GM18499 (cell line): ENCODE results near the gene CCNT2.
"Not testable (repeated sequence)": the region's sequence is repeated elsewhere in the genome, so short reads cannot be mapped to it uniquely, and the experiment has no call there.

Experiments used
- ATAC-seq: cut with Tn5 transposase; IDR thresholded peaks from one replicate; pipeline ENCODE4 v1.9.1; 2021; ENCODE audit warnings: moderate number of reproducible peaks; ENCODE audit not compliant: insufficient read depth, unreplicated experiment

CCNT2 gene

DNA sequence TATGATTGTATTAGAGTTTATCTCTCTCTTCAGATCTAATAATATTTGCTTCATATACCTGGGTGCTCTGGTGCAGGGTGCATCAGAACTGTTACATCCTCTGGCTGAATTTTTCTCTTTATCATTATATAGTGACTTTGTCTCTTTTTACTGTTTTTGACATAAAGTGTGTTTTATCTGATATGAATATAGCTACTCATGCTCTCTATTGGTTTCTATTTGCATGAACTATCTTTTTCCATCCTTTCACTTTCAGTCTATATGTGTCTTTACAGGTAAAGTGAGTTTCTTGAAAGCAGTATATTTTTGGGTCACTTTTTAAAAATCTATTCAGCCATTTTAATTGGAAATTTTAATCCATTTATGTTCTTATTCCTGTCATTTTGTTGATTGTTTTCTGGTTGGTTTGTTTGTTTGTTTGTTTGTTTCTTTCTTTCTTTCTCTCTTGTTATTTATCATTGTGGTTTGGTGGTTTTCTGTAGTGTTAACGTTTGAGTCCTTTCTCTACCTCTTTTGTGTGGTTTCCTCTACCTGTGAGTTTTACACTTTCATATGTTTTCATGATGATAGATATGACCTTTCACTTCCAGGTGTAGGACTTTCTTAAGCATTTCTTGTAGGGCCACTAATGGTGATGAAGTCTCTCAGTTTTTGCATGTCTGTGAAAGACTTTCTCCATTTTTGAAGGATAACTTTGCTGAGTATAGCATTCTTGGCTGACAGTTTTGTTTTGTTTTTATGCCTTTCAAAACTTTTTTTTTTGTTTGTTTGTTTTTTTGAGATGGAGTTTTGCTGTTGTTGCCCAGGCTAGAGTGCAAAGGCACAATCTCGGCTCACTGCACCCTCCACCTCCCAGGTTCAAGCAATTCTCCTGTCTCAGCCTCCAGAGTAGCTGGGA lies 54.9 kb downstream of the CCNT2 start:
- ATAC-seq: no peak

DNA sequence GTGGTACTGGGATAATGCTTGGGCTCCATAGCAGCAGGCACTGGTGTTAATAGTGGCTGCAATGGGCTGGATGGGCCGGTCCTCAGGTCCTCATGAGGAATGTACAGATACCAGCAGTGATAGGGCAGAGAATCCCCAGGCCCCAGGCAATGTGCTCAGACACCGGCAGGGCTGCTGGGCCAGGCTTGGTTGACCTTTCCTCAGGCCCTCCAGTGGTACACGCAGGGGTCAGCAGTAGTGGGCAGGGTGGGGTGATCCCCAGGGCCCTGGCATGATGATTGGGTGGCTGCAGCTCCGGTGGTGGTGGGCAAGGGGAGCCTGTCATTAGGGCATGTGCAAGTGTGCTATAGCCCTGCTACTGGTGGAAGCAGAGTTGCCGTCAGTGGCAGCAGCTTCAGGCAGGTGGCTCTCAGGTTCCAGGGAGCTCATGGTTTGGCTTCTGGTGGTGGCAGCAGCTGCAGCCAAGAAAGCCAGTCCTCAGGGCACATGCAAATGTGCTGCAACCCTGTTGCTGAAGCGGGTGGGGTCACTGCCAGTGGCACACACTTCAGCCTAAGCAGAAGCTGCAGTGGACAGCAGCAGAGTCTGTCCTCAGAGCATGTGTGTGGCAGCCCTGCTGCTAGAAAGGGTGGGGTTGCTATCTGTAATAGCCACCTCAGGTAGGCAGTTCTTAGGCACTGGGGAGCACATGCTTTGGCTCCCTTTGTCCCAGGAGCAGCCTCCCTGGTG lies 56.8 kb downstream of the CCNT2 start:
- ATAC-seq: no peak

DNA sequence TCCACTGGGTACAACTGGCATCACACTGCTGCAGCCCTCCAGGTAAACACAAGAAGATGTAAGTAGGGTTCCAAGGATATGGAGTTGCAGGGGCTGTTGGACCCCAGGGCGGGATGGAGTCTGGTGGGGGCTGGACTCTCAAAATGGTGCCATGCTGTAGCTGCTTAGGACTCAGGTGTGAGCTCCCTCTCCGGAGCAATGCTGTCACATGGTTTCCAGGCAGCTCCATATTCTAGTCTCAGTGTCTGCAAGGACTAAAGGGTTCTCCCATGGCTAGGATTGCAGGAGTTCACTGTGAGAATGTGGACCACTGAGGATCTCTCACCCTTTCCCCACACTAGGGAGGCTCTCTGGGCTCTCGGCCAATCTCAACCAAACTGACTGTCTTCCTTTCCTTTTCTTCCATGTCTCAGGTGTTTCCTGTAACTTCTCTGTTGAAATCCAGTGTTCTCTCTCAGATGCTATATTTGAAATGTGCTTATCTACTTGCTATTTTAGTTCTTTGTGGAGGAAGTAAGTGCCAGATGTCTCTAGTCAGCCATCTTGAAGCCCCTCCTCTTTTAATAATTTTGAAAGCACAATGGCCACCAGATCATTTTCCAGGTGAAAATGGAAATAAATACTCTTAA lies 57.6 kb downstream of the CCNT2 start:
- no peak for ATAC-seq

DNA sequence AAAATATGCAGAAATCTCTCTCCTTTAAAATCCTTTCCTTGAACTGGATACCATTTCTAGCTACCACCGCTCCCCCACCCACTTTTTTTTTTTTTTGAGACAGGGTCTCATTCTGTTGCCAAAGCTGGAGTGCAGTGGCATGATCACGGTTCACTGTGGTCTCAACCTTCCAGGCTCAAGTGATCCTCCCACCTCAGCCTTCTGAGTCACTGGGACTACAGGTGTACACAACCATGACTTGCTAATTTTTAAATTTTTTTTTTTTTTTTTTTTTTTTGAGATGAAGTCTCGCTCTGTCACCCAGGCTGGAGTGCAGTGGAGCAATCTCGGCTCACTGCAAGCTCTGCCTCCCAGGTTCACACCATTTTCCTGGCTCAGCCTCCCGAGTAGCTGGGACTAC lies 58.5 kb downstream of the CCNT2 start:
- ATAC-seq: not testable (repeated sequence)

DNA sequence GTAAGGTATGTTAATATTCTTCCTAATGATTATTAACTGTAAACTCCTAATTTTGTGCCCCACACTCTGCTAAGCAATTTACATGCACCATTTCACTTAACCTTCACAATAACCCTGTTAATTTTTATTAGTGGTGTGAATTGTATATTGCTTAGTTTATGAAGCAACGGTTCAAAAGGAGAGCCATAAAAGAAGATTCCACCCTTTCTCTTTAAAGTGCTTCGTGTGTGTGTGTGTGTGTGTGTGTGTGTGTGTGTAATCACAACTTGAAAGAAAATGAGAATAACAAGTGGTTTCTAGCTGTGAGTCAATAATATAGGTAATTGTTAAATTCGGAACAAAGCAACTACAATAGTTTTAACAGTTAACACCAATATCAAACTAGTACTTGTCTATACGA lies 60.6 kb downstream of the CCNT2 start:
- no peak for ATAC-seq

DNA sequence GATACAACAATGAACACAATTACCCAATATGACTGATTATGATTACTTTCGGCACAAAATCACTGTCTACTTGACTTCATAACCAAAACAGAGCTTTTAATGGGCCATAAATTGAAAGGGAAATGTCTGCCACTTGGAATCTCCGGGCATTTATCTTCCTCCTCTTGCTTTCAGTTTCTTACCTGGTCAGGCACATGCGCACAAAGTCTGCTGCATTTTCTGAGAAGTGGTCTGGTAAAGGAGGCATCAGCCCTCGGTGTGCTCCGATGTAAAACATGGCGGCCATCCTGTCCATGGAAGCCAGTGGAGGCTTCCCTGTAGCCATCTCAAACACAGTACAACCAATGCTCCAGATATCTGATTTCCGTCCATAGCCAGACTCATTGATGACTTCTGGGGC lies 62.0 kb downstream of the CCNT2 start:
- ATAC-seq: no peak

DNA sequence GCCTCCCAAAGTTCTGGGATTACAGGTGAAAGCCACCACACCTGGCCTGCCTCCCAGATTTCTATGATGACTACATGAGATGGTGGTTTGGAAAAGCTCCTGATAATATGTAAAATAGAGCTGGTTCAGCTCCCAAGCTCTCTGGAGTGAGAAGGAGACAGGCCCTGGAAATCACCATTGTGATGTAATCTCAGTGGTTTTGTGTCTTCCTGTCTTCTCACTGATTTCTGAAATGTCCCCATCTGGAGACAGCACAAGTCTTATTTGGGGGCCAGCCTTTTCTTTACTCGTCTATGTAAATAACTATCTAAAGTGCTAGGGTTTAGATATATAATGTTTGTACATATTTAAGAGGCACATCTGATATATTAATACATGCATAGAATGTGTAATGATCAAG lies 64.0 kb downstream of the CCNT2 start:
- no peak for ATAC-seq

DNA sequence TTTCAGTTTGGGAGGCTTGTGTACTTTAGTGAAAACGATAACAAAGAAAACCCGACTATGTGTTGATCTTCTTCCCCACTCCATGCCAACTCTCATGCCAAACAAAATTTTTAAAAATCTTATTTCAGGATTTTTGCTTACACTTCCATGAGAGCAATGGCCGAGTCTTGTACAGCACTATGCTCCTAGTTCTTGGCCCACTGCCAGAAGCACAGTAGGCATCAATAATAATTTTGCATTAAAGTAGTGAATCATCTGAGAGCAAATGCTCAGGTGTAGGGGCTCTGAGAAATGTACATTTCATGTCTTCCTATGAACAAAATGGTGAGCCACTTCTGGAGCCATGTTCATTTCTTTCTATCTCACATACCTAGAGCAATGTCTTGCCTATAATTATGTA lies 66.4 kb downstream of the CCNT2 start:
- ATAC-seq: no peak

DNA sequence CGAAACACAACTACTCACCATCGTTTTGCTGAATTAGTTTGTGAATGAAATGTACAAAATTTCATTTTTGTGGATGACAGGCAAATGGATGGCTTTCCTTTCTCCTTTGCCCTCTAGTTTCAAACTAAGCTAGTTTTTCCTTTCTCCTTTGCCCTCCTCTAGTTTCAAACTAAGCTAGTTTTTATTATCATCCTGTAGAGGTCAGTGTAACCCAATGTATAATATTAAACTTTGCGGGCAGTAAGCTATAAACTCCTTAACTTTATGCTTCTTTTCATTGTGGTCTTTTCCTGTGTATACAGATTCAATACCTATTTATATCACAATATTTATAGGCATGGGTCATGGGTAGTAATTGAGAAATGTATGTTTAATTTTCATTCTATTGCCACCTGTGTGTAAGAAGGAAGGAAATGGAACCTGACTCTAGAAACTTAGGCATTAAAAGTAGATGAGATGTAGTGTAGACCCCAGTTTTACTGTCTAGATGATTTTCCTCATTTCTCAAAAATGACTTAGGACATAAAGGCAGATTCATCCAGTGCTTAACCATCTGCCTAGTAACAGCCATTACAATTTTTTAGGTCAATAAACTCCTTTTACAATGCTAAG lies 70.5 kb downstream of the CCNT2 start:
- no peak for ATAC-seq

DNA sequence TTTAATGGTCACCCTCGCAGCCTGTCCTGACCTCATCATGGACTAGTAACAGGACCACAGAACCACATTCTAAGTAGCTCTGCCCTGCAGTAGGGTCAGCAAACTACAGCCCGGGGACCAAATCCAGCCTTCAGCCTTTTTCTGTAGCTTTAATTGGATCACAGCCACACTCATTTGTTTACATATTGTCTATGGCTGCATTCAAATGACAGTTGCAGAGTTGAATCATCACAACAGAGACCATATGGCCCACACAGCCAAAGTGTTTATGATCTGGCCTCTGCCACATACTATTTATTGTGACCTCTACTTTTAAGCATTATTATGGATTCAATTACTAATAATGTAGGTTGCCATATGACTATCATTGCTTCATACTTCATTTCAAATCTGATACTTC lies 80.9 kb downstream of the CCNT2 start:
- no peak for ATAC-seq

DNA sequence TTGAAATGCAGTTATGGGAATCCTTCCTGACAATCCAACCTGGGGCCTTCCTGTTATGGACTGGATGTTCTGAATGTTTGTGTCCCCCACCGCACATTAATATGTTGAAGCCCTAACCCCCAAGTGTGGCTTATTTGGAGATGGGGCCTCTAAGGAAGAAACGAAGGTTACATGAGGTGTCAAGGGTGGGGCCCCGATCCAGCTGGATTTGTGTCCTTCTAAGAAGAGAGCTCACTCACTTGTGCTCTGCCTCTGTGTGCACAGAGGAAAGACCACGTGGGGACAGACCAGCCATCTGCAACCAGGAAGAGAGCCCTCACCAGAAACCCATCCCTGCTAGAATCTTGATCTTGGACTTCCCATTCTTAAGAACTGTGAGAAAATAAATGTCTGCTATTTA lies 84.2 kb downstream of the CCNT2 start:
- no peak for ATAC-seq

DNA sequence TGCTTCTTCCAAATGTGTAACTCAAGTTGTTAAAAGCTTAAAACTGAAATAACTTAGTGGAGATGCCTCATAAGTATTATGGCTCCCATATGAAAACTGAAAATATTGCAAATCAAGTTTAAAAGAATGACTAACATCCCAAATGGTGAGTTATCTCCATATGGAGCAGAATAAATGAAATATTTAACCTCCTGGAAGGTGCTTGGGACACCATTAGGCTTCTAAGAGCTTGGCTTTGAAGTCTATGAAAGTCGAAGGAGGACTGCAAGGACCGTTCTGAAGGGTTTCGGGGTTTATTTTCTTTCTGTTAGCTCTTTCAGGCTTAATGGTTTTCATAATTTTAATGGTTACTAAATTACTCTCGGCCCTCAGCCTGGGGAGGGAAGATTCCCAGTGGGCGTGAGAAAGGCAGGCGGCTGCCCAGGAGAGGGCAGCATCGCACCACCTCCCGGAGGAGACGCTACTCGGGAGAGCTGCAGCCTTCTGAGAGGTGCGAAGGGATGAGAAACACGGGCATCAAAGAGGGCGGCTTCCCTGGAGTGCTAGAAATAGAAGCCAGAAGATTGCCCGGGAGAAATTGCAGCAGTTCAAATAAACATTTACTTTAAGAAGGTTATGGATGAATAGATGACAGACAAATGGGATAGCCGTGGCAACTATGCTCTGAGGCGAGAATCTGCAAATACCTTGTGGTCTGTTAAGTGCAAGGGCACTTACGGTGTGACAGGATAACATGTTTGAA lies 85.6 kb downstream of the CCNT2 start:
- ATAC-seq: no peak

DNA sequence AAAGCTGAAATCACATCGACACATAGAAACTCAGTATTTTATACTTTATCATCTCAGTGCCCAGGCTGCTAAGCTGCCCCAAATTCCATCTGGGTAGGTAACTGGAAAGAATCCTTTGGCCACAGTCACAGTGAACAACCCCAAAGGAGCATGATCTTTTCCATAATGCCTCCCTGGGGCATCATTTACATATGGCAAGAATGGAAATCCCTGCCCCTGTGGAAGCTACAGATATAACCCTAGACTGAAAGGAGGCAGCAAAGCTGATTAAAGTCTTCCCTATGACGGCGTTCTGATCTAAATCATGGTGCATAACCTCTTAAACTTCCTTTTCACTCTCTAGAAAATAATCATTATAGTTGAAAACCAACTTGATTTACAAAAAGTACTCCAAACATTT lies 87.1 kb downstream of the CCNT2 start:
- no peak for ATAC-seq
